Caco-2 (cell line): Measurements from ENCODE around the gene RPL35. TPM values are rescaled to one million over a fixed set of nuclear protein-coding genes. Genes with fewer than 3 reads are reported as not detected.

Experiments
- BruUV-seq: library from RNA; stranded (reverse); fragments of 400-500 nt; replicated peaks from 2 replicates; lab custom pipeline; 2021; lab: Mats Ljungman, UMichigan
- CTCF ChIA-PET: fragments of 300-600 bp; sonication (Branson Sonifier 250); formaldehyde crosslinking; loops from one replicate; lab custom pipeline; 2022; ENCODE audit warnings: antibody characterized with exemption; lab: Charles Lee
- POLR2A ChIA-PET: fragments of 300-600 bp; sonication (Branson Sonifier 250); formaldehyde crosslinking; loops from one replicate; lab custom pipeline; 2022; ENCODE audit warnings: antibody characterized with exemption; lab: Charles Lee
- DNase-seq, 2 experiments: peaks; one replicate each; pipeline versions ENCODE4 v3.0.0 to v3.0.0-alpha.2; 2020 to 2022
- H3K27me3 ChIP-seq: replicated peaks from 2 replicates; pipeline ENCODE4 v1.6.0; 2011; ENCODE audit warnings: low read length; ENCODE audit not compliant: control insufficient read depth, insufficient read depth
- H3K36me3 ChIP-seq: 2 replicates; pipeline ENCODE4 v1.5.1; 2011; ENCODE audit warnings: low read length; ENCODE audit not compliant: control insufficient read depth, insufficient read depth
- H3K4me1 ChIP-seq: fragments of 250-450 bp; sonication (Bioruptor Pico); 2 replicates; pipeline ENCODE4 v1.5.1; 2020; ENCODE audit warnings: mild to moderate bottlenecking
- H3K4me3 ChIP-seq: 2 replicates; pipeline ENCODE4 v1.5.1; 2011; ENCODE audit warnings: low read depth, mild to moderate bottlenecking, control low read depth, low read length
- H3K9me3 ChIP-seq: fragments of 250-450 bp; sonication (Bioruptor Pico); 2 replicates; pipeline ENCODE4 v1.5.1; 2020; ENCODE audit warnings: mild to moderate bottlenecking, moderate library complexity
- H3K27ac Mint-ChIP-seq: one replicate; pipeline ENCODE4 v1.8.0; 2022; ENCODE audit warnings: mixed read lengths; ENCODE audit not compliant: unreplicated experiment
- H3K27me3 Mint-ChIP-seq: one replicate; pipeline ENCODE4 v1.8.0; 2022; ENCODE audit warnings: mixed read lengths; ENCODE audit not compliant: insufficient read depth, unreplicated experiment
- H3K36me3 Mint-ChIP-seq: one replicate; pipeline ENCODE4 v1.8.0; 2022; ENCODE audit warnings: mild to moderate bottlenecking, mixed read lengths; ENCODE audit not compliant: insufficient read depth, unreplicated experiment
- H3K4me1 Mint-ChIP-seq: one replicate; pipeline ENCODE4 v1.8.0; 2022; ENCODE audit warnings: low read depth, mixed read lengths; ENCODE audit not compliant: unreplicated experiment
- H3K4me3 Mint-ChIP-seq: one replicate; pipeline ENCODE4 v1.8.0; 2022; ENCODE audit warnings: mild to moderate bottlenecking, moderate library complexity, mixed read lengths; ENCODE audit not compliant: unreplicated experiment
- H3K9me3 Mint-ChIP-seq: one replicate; pipeline ENCODE4 v1.8.0; 2022; ENCODE audit warnings: mixed read lengths; ENCODE audit not compliant: unreplicated experiment
- CTCF ChIP-seq, 2 experiments: fragments of 200-600 bp in 1 of 2; IDR thresholded peaks; 1 replicate in 1 of 2; 2 replicates in 1 of 2; pipeline versions ENCODE4 v1.5.1 to v1.8.0; 2011 to 2022; ENCODE audit warnings: antibody characterized with exemption in 1 of 2, control low read depth in 1 of 2, inconsistent platforms in 1 of 2, low read depth in 1 of 2, low read length in 1 of 2, mild to moderate bottlenecking in 1 of 2, moderate library complexity in 1 of 2; ENCODE audit not compliant: insufficient read depth in 1 of 2, severe bottlenecking in 1 of 2, unreplicated experiment in 1 of 2
- intact Hi-C: fragments of 100-400 bp; cut with micrococcal nuclease; formaldehyde crosslinking; loops from one replicate; pipeline ENCODE4 v1.10.0; 2022; ENCODE audit not compliant: unreplicated experiment
- total RNA-seq: library from RNA; stranded (reverse); gene quantifications from 2 replicates; pipeline ENCODE4 v1.2.3, GENCODE V29; 2022

The RPL35 gene
- total RNA-seq, 1 experiment from 2014 or later = 1,528 TPM

GRCh38 chr9:124879226-124879625 is 17.5 kb upstream of the RPL35 start:
- no peak for TF ChIP-seq CTCF (IDR thresholded peaks at IDR 0.05; ENCODE audit: insufficient read depth in 1 of 2, low read depth in 1 of 2, low read length in 1 of 2, severe bottlenecking in 1 of 2, unreplicated experiment in 1 of 2)
- Histone ChIP-seq H3K4me3 (no peak overlapping the region), H3K27me3 (no peaks in the 10 kb centered on the region), H3K9me3 (no peaks in the 10 kb centered on the region), H3K36me3 (peaks cover 5% of the 10 kb centered on the region), H3K4me1 (no peaks in the 10 kb centered on the region)
- Mint-ChIP-seq H3K27me3 (no peaks in the 10 kb centered on the region), H3K4me1 (no peaks in the 10 kb centered on the region), H3K36me3 (peaks cover 46% of the 10 kb centered on the region), H3K27ac (no peak overlapping the region), H3K4me3 (no peak overlapping the region), H3K9me3 (no peaks in the 10 kb centered on the region)
- intact Hi-C loops = no loop called here
- BruUV-seq = no TSS peak
- DNase-seq = no peak
- ChIA-PET CTCF (no interaction called here), POLR2A (no interaction called here)

- CTCF ChIA-PET = interaction anchor here (1.4 kb wide), 1 partner anchor 22 kb away, joined by 3 read pairs; no protein-coding TSS in a partner anchor
- H3K4me1 ChIP-seq = no peaks in the 10 kb centered on the region
- no peak for DNase-seq
- Mint-ChIP-seq H3K27ac (no peak overlapping the region), H3K4me1 (no peaks in the 10 kb centered on the region), H3K36me3 (peaks cover 50% of the 10 kb centered on the region), H3K9me3 (no peaks in the 10 kb centered on the region), H3K27me3 (no peaks in the 10 kb centered on the region), H3K4me3 (no peak overlapping the region)
- no TSS peak for BruUV-seq
- intact Hi-C loops = no loop called here
- H3K36me3 ChIP-seq = peaks cover 5% of the 10 kb centered on the region
- no peaks in the 10 kb centered on the region for H3K9me3 ChIP-seq
- H3K4me3 ChIP-seq = no peak overlapping the region
- H3K27me3 ChIP-seq = no peaks in the 10 kb centered on the region
- POLR2A ChIA-PET = no interaction called here
- TF ChIP-seq CTCF (IDR thresholded peaks at IDR 0.05; ENCODE audit: insufficient read depth in 1 of 2, low read depth in 1 of 2, low read length in 1 of 2, severe bottlenecking in 1 of 2, unreplicated experiment in 1 of 2) = no peak
Measured at GRCh38 chr9:124878518-124878917, 16.8 kb upstream of the RPL35 start.

GRCh38 chr9:124878021-124878420 is 16.3 kb upstream of the RPL35 start:
- Mint-ChIP-seq H3K27ac (no peak overlapping the region), H3K4me1 (no peaks in the 10 kb centered on the region), H3K9me3 (no peaks in the 10 kb centered on the region), H3K36me3 (peaks cover 55% of the 10 kb centered on the region), H3K27me3 (no peaks in the 10 kb centered on the region), H3K4me3 (no peak overlapping the region)
- no peak for TF ChIP-seq CTCF (IDR thresholded peaks at IDR 0.05; ENCODE audit: insufficient read depth in 1 of 2, low read depth in 1 of 2, low read length in 1 of 2, severe bottlenecking in 1 of 2, unreplicated experiment in 1 of 2)
- Histone ChIP-seq H3K4me3 (no peak overlapping the region), H3K4me1 (no peaks in the 10 kb centered on the region), H3K36me3 (peaks cover 5% of the 10 kb centered on the region), H3K9me3 (no peaks in the 10 kb centered on the region), H3K27me3 (no peaks in the 10 kb centered on the region)
- POLR2A ChIA-PET = no interaction called here
- intact Hi-C loops = no loop called here
- no TSS peak for BruUV-seq
- CTCF ChIA-PET = interaction anchor here (1.4 kb wide), 1 partner anchor 22 kb away, joined by 3 read pairs; no protein-coding TSS in a partner anchor
- no peak for DNase-seq
